K562 (cell line): ENCODE measurements around the gene MOSPD3. TPM values are rescaled to one million over a fixed set of nuclear protein-coding genes. Genes with fewer than 3 reads are reported as not detected.

Experiments used
- PHF8 ChIP-seq: fragments of 200-600 bp; sonication (generic); IDR thresholded peaks from 2 replicates; pipeline ENCODE4 v1.6.1; 2012; ENCODE audit warnings: mixed run types, mild to moderate bottlenecking, inconsistent platforms, low read length, moderate library complexity, borderline replicate concordance
- polyA plus RNA-seq, 8 experiments: library from polyadenylated mRNA; depleted of rRNA in 4 of 8; stranded (reverse) in 5 of 8; unstranded in 3 of 8; fragments of >200 nt; fragmentation: Nextera tagmentation in 2 of 8; fragmentation: Illumina TruSeq in 1 of 8; extraction: Ambion mirVana in 2 of 8; extraction: Trizol in 1 of 8; gene quantifications; 2 replicates each; pipeline versions ENCODE4 v1.2.1 to v1.2.3, GENCODE V29; 2011 to 2014; ENCODE audit warnings: inconsistent platforms in 1 of 8, missing spikeins in 1 of 8
- total RNA-seq, 7 experiments: library from RNA; depleted of rRNA in 6 of 7; stranded (reverse); fragments of >200 nt in 6 of 7; fragmentation: Illumina TruSeq in 2 of 7; extraction: Trizol in 2 of 7; gene quantifications; 2 replicates each; pipeline versions ENCODE4 v1.2.1 to v1.2.3, GENCODE V29; 2011 to 2021; ENCODE audit warnings: low replicate concordance in 1 of 7
- TF ChIP-seq, protein P1 (sequence below), 2 experiments: fragments of 450-650 bp in 1 of 2; sonication (generic) in 1 of 2; formaldehyde crosslinking in 1 of 2; IDR thresholded peaks; 2 replicates each; pipeline versions ENCODE4 v1.7.1 to v1.9.0; 2016 to 2022; ENCODE audit warnings: inconsistent platforms in 1 of 2, mild to moderate bottlenecking in 1 of 2, missing genetic modification reagents in 1 of 2
- TF ChIP-seq, protein P2 (sequence below): fragments of 450-650 bp; IDR thresholded peaks from 2 replicates; pipeline ENCODE4 v1.6.1; 2016; ENCODE audit warnings: low read depth
- TF ChIP-seq, protein P3 (sequence below), 2 experiments: IDR thresholded peaks in 1 of 2; conservative IDR thresholded peaks in 1 of 2; 2 replicates each; pipeline ENCODE4 v1.6.1; 2016; ENCODE audit warnings: low read depth in 2 of 2, mild to moderate bottlenecking in 1 of 2, missing compliant biosample characterization in 1 of 2, missing genetic modification characterization in 1 of 2, moderate library complexity in 1 of 2

Gene MOSPD3
- total and polyA plus RNA-seq, 9 of the 15 experiments (the other 6 are each of a cell fraction or from before 2014, with no cell fraction given): 1.4 to 32.1 (median 7.3) TPM

DNA sequence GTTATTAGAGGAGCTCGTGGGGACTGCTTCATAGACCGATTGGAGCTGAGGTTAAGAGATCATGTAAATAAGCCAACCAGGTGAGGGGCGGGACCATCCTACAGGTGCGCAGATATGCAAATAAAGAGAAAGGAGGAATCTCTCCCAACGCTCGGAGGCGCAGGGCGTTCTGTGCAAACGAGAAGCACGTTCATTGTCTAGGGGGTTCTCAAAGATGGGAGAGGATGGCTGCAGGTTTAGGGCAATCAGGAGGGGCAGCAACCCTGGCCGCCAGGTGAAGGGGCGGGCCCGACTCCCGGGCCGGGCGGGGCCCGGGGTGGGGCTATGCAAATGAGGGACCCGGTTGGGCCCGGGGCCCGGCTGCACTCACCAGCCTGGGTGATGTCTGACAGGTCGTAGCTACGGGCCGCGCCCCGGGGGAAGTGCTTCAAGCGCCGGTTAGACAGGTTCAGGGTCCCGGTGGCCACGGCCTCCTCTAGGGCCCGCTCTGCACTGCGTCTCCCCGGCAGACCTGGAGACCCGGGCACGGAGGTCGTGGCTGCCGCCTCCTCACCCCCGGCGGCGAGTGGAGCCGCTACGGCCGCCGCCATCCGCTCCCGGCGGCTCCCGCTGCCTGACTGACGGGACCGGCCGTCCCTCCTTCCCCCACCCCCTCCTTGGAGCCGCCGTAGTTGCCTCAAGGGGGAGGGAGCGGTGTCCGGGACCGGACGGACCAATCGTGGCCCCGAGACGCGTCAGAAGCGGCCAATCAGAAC is 26.7 kb upstream of the MOSPD3 start, which contains the start of gene LRCH4 (continued):
- TF ChIP-seq, protein P1, sequence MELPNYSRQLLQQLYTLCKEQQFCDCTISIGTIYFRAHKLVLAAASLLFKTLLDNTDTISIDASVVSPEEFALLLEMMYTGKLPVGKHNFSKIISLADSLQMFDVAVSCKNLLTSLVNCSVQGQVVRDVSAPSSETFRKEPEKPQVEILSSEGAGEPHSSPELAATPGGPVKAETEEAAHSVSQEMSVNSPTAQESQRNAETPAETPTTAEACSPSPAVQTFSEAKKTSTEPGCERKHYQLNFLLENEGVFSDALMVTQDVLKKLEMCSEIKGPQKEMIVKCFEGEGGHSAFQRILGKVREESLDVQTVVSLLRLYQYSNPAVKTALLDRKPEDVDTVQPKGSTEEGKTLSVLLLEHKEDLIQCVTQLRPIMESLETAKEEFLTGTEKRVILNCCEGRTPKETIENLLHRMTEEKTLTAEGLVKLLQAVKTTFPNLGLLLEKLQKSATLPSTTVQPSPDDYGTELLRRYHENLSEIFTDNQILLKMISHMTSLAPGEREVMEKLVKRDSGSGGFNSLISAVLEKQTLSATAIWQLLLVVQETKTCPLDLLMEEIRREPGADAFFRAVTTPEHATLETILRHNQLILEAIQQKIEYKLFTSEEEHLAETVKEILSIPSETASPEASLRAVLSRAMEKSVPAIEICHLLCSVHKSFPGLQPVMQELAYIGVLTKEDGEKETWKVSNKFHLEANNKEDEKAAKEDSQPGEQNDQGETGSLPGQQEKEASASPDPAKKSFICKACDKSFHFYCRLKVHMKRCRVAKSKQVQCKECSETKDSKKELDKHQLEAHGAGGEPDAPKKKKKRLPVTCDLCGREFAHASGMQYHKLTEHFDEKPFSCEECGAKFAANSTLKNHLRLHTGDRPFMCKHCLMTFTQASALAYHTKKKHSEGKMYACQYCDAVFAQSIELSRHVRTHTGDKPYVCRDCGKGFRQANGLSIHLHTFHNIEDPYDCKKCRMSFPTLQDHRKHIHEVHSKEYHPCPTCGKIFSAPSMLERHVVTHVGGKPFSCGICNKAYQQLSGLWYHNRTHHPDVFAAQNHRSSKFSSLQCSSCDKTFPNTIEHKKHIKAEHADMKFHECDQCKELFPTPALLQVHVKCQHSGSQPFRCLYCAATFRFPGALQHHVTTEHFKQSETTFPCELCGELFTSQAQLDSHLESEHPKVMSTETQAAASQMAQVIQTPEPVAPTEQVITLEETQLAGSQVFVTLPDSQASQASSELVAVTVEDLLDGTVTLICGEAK (IDR thresholded peaks at IDR 0.05): no peak
- TF ChIP-seq, protein P1 (CRISPR knock-in tag; IDR thresholded peaks at IDR 0.05): no peak
- TF ChIP-seq PHF8: peak; percentile 98
- TF ChIP-seq, protein P2, sequence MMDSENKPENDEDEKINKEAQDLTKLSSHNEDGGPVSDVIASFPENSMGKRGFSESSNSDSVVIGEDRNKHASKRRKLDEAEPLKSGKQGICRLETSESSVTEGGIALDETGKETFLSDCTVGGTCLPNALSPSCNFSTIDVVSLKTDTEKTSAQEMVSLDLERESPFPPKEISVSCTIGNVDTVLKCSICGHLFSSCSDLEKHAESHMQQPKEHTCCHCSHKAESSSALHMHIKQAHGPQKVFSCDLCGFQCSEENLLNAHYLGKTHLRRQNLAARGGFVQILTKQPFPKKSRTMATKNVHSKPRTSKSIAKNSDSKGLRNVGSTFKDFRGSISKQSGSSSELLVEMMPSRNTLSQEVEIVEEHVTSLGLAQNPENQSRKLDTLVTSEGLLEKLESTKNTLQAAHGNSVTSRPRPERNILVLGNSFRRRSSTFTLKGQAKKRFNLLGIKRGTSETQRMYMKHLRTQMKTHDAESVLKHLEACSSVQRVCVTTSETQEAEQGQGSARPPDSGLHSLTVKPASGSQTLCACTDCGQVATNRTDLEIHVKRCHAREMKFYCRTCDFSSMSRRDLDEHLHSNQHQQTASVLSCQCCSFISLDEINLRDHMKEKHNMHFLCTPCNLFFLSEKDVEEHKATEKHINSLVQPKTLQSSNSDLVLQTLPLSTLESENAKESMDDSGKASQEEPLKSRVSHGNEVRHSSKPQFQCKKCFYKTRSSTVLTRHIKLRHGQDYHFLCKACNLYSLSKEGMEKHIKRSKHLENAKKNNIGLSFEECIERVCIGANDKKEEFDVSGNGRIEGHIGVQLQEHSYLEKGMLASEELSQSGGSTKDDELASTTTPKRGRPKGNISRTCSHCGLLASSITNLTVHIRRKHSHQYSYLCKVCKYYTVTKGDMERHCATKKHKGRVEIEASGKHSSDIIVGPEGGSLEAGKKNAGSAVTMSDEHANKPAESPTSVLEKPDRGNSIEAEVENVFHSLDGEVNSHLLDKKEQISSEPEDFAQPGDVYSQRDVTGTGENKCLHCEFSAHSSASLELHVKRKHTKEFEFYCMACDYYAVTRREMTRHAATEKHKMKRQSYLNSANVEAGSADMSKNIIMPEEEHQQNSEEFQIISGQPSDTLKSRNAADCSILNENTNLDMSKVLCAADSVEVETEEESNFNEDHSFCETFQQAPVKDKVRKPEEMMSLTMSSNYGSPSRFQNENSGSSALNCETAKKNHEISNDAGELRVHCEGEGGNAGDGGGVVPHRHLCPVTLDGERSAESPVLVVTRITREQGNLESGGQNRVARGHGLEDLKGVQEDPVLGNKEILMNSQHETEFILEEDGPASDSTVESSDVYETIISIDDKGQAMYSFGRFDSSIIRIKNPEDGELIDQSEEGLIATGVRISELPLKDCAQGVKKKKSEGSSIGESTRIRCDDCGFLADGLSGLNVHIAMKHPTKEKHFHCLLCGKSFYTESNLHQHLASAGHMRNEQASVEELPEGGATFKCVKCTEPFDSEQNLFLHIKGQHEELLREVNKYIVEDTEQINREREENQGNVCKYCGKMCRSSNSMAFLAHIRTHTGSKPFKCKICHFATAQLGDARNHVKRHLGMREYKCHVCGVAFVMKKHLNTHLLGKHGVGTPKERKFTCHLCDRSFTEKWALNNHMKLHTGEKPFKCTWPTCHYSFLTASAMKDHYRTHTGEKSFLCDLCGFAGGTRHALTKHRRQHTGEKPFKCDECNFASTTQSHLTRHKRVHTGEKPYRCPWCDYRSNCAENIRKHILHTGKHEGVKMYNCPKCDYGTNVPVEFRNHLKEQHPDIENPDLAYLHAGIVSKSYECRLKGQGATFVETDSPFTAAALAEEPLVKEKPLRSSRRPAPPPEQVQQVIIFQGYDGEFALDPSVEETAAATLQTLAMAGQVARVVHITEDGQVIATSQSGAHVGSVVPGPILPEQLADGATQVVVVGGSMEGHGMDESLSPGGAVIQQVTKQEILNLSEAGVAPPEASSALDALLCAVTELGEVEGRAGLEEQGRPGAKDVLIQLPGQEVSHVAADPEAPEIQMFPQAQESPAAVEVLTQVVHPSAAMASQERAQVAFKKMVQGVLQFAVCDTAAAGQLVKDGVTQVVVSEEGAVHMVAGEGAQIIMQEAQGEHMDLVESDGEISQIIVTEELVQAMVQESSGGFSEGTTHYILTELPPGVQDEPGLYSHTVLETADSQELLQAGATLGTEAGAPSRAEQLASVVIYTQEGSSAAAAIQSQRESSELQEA: peak; percentile 100
- TF ChIP-seq, protein P3, sequence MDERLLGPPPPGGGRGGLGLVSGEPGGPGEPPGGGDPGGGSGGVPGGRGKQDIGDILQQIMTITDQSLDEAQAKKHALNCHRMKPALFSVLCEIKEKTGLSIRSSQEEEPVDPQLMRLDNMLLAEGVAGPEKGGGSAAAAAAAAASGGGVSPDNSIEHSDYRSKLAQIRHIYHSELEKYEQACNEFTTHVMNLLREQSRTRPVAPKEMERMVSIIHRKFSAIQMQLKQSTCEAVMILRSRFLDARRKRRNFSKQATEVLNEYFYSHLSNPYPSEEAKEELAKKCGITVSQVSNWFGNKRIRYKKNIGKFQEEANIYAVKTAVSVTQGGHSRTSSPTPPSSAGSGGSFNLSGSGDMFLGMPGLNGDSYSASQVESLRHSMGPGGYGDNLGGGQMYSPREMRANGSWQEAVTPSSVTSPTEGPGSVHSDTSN (CRISPR knock-in tag; IDR thresholded peaks at IDR 0.05; ENCODE audit: low read depth): peak; percentile 70
- TF ChIP-seq, protein P3 (tag; conservative IDR thresholded peaks at IDR 0.05; ENCODE audit: low read depth): no peak
